NT2/D1 (cell line): ENCODE results near the gene CIB2.

Experiments
- SUZ12 ChIP-seq: IDR thresholded peaks from 2 replicates; pipeline ENCODE4 v1.6.1; 2011; ENCODE audit not compliant: insufficient read length, insufficient read depth; ENCODE audit errors: extremely low read depth
- YY1 ChIP-seq: IDR thresholded peaks from 2 replicates; pipeline ENCODE4 v1.6.1; 2011; ENCODE audit not compliant: insufficient read length, insufficient read depth

DNA sequence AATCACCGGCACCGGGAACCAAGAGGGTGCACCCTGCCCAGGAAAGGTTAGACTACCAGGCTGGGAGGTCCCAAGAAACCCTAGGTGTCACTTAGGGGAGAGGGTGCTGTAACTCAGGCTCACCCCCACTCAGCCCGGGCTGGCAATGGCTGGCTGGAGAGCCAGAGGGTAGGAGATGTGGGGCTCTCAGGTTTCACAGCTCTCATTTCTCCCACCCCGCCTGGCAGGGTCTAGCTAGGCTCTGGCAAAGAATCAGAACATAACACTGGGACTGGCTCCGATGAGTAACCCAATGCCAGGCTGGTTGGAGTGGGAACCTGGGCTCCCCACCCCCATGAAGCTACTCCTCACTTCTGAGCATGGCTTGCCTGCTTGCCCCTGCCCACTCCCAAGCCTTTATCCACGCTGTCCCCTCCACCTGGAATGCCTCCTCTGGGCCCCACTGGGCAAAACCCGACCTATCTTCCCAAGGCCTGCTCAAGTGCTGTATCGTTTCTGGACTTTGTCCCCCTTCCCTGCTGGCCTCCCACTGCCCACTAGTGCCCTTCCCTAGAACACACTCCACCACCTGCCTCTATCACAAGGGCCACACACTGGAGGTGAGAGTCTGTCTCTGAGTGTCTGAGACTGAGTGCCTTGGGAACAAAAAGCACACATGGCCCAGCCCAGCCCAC lies 2.0 kb downstream of the CIB2 start:
- no peak for TF ChIP-seq SUZ12
- no peak for TF ChIP-seq YY1
